ENCODE results near the gene IGF2BP2. TPM values are rescaled to one million over a fixed set of nuclear protein-coding genes. Genes with fewer than 3 reads are reported as not detected.

Gene IGF2BP2
- total and polyA plus RNA-seq, 9 of the 15 experiments (the other 6 are each of a cell fraction or from before 2014, with no cell fraction given), result 3.2 to 59.6 (median 30.5) TPM

- TF ChIP-seq ZNF589 (CRISPR knock-in tag; IDR thresholded peaks at IDR 0.05; ENCODE audit: low read depth) (no peak), ZNF217 (CRISPR knock-in tag; IDR thresholded peaks at IDR 0.05) (no peak), ETV5 (CRISPR knock-in tag; IDR thresholded peaks at IDR 0.05; ENCODE audit: low read depth) (no peak), FOXK2 (conservative IDR thresholded peaks at IDR 0.05 in 1 of 2, IDR thresholded peaks at IDR 0.05 in 1 of 2; ENCODE audit: low read depth in 2 of 2) (no peak), ZNF764 (CRISPR knock-in tag; IDR thresholded peaks at IDR 0.05; ENCODE audit: low read depth) (no peak), KDM4B (IDR thresholded peaks at IDR 0.05; ENCODE audit: borderline replicate concordance in 2 of 2, low read depth in 1 of 2) (no peak), LARP7 (IDR thresholded peaks at IDR 0.05) (no peak), NR2C1 (IDR thresholded peaks at IDR 0.05) (no peak), NR2C1 (tag; IDR thresholded peaks at IDR 0.05) (no peak), E2F8 (IDR thresholded peaks at IDR 0.05; ENCODE audit: low read depth, partially characterized antibody) (no peak), ZBTB11 (CRISPR knock-in tag; IDR thresholded peaks at IDR 0.05) (no peak), FOXM1 (IDR thresholded peaks at IDR 0.05; ENCODE audit: low read depth) (no peak), FOXM1 (CRISPR knock-in tag; IDR thresholded peaks at IDR 0.05; ENCODE audit: low read depth) (no peak), HDAC8 (tag; IDR thresholded peaks at IDR 0.05) (no peak), HES1 (IDR thresholded peaks at IDR 0.05; ENCODE audit: low read depth) (no peak)
- Histone ChIP-seq H3K27ac (ENCODE audit: extremely low read depth, low read depth, low read length) (no peak overlapping the region), H3K4me2 (ENCODE audit: insufficient read depth, low read length) (no peak overlapping the region), H3K36me3 (ENCODE audit: control insufficient read depth, insufficient read depth, low read length) (no peaks in the 10 kb centered on the region), H2AFZ (ENCODE audit: low read depth, low read length) (no peak overlapping the region), H3K9me3 (replicated peaks; ENCODE audit: control insufficient read depth, insufficient read depth, low read depth, low read length) (no peaks in the 10 kb centered on the region), H3K4me1 (replicated peaks in 1 of 2; ENCODE audit: control insufficient read depth in 2 of 2, insufficient read depth in 2 of 2, low read length in 2 of 2) (no peaks in the 10 kb centered on the region; a peak in 1 of 5 replicates), H3K9ac (ENCODE audit: insufficient read depth in 1 of 2, low read depth in 2 of 2, low read length in 2 of 2) (no peak overlapping the region), H3K9me1 (ENCODE audit: control insufficient read depth, insufficient read depth, low read length) (no peaks in the 10 kb centered on the region), H3K4me3 (no peak overlapping the region), H3K27me3 (ENCODE audit: control insufficient read depth in 2 of 2, insufficient read depth in 2 of 2, low read length in 2 of 2) (no peaks in the 10 kb centered on the region), H3K79me2 (ENCODE audit: control insufficient read depth, insufficient read depth, low read length) (no peaks in the 10 kb centered on the region), H4K20me1 (replicated peaks; ENCODE audit: control insufficient read depth, insufficient read depth, low read length) (no peaks in the 10 kb centered on the region)
- ChIA-PET POLR2A (interaction anchor here (0.6 to 0.7 kb wide), 2 partner anchors 27 to 113 kb away, joined by 3 read pairs; no protein-coding TSS in a partner anchor), CTCF (ENCODE audit: low intra/inter-chr PET ratio) (no interaction called here)
- ATAC-seq, result no peak
- intact Hi-C loops (cut with micrococcal nuclease) (loop anchor here (2.0 kb wide), 1 partner anchor 113 kb away; no protein-coding TSS in a partner anchor), in situ Hi-C loops (cut with MboI) (no loop called here)
- no peak for DNase-seq (ENCODE audit: extremely low read depth in 1 of 4, low spot score in 3 of 4)
- 83% methylated on average over 6 of the region's 6 CpGs for WGBS (ENCODE audit: insufficient coverage, low coverage, missing lambda C conversion rate)
- FAIRE-seq, result no peak
- BruUV-seq (replicated peaks), result no TSS peak
Observed at GRCh38 chr3:185847506-185847905, 22.7 kb upstream of the IGF2BP2 start.
